Measurements from ENCODE around the gene SIL1. TPM values are rescaled to one million over a fixed set of nuclear protein-coding genes. Genes with fewer than 3 reads are reported as not detected.
"Not testable (repeated sequence)": the region's sequence is repeated elsewhere in the genome, so short reads cannot be mapped to it uniquely, and the experiment has no call there.

SIL1 gene
- total RNA-seq, 2 donors from 2014 or later = 24.4 to 27.0 TPM

GRCh38 chr5:139188558-139189270 is 9.5 kb downstream of the SIL1 start:
- H3K27me3 Mint-ChIP-seq = no peaks in the 10 kb centered on the region
- H3K27ac Mint-ChIP-seq = no peak overlapping the region
- H3K4me1 Mint-ChIP-seq = peaks cover 5% of the 10 kb centered on the region
- peaks cover 12% of the 10 kb centered on the region for H3K36me3 Mint-ChIP-seq (ENCODE audit: low read depth)
- H3K4me3 Mint-ChIP-seq = no peak overlapping the region
- ATAC-seq (replicated peaks) = no peak
- no peaks in the 10 kb centered on the region for H3K9me3 Mint-ChIP-seq

GRCh38 chr5:139186752-139187326 is 11.3 kb downstream of the SIL1 start:
- no peaks in the 10 kb centered on the region for H3K27me3 Mint-ChIP-seq
- H3K36me3 Mint-ChIP-seq (ENCODE audit: low read depth) = peaks cover 6% of the 10 kb centered on the region
- no peak overlapping the region for H3K27ac Mint-ChIP-seq
- H3K4me1 Mint-ChIP-seq = peaks cover 5% of the 10 kb centered on the region
- no peaks in the 10 kb centered on the region for H3K9me3 Mint-ChIP-seq
- no peak overlapping the region for H3K4me3 Mint-ChIP-seq
- no peak for ATAC-seq (replicated peaks)

- ATAC-seq (replicated peaks) = no peak
- Mint-ChIP-seq H3K27ac (no peak overlapping the region), H3K27me3 (no peaks in the 10 kb centered on the region), H3K4me3 (no peak overlapping the region), H3K4me1 (peaks cover 5% of the 10 kb centered on the region), H3K36me3 (ENCODE audit: low read depth) (peaks cover 6% of the 10 kb centered on the region), H3K9me3 (no peaks in the 10 kb centered on the region)
Measured at GRCh38 chr5:139186261-139186660, 11.9 kb downstream of the SIL1 start.

GRCh38 chr5:139185589-139185988 is 12.6 kb downstream of the SIL1 start:
- no peaks in the 10 kb centered on the region for H3K27me3 Mint-ChIP-seq
- H3K4me1 Mint-ChIP-seq = peaks cover 5% of the 10 kb centered on the region
- no peaks in the 10 kb centered on the region for H3K9me3 Mint-ChIP-seq
- no peak overlapping the region for H3K27ac Mint-ChIP-seq
- ATAC-seq (replicated peaks) = no peak
- H3K36me3 Mint-ChIP-seq (ENCODE audit: low read depth) = peaks cover 6% of the 10 kb centered on the region
- no peak overlapping the region for H3K4me3 Mint-ChIP-seq

- Mint-ChIP-seq H3K36me3 (ENCODE audit: low read depth) (peaks cover 6% of the 10 kb centered on the region), H3K27me3 (no peaks in the 10 kb centered on the region), H3K27ac (no peak overlapping the region), H3K9me3 (no peaks in the 10 kb centered on the region), H3K4me1 (peaks cover 2% of the 10 kb centered on the region), H3K4me3 (no peak overlapping the region)
- ATAC-seq (replicated peaks) = no peak
Measured at GRCh38 chr5:139183502-139183901, 14.7 kb downstream of the SIL1 start.

GRCh38 chr5:139182528-139183296 is 15.5 kb downstream of the SIL1 start:
- H3K4me3 Mint-ChIP-seq = no peak overlapping the region
- no peaks in the 10 kb centered on the region for H3K27me3 Mint-ChIP-seq
- no peak for ATAC-seq (replicated peaks)
- H3K4me1 Mint-ChIP-seq = peaks cover 6% of the 10 kb centered on the region
- H3K27ac Mint-ChIP-seq = no peak overlapping the region
- peaks cover 6% of the 10 kb centered on the region for H3K36me3 Mint-ChIP-seq (ENCODE audit: low read depth)
- no peaks in the 10 kb centered on the region for H3K9me3 Mint-ChIP-seq

- Mint-ChIP-seq H3K4me3 (no peak overlapping the region), H3K9me3 (no peaks in the 10 kb centered on the region), H3K36me3 (ENCODE audit: low read depth) (peaks cover 3% of the 10 kb centered on the region), H3K4me1 (peaks cover 6% of the 10 kb centered on the region), H3K27me3 (no peaks in the 10 kb centered on the region), H3K27ac (no peak overlapping the region)
- no peak for ATAC-seq (replicated peaks)
Measured at GRCh38 chr5:139181835-139182452, 16.2 kb downstream of the SIL1 start.

- no peak overlapping the region for H3K4me3 Mint-ChIP-seq
- H3K36me3 Mint-ChIP-seq (ENCODE audit: low read depth) = no peaks in the 10 kb centered on the region
- no peaks in the 10 kb centered on the region for H3K9me3 Mint-ChIP-seq
- peaks cover 6% of the 10 kb centered on the region for H3K4me1 Mint-ChIP-seq
- no peak for ATAC-seq (replicated peaks)
- no peak overlapping the region for H3K27ac Mint-ChIP-seq
- H3K27me3 Mint-ChIP-seq = no peaks in the 10 kb centered on the region
Measured at GRCh38 chr5:139181322-139181730, 16.8 kb downstream of the SIL1 start.

- Mint-ChIP-seq H3K4me1 (peaks cover 6% of the 10 kb centered on the region), H3K36me3 (ENCODE audit: low read depth) (no peaks in the 10 kb centered on the region), H3K4me3 (no peak overlapping the region), H3K27ac (no peak overlapping the region), H3K9me3 (no peaks in the 10 kb centered on the region), H3K27me3 (no peaks in the 10 kb centered on the region)
- no peak for ATAC-seq (replicated peaks)
Measured at GRCh38 chr5:139180850-139181249, 17.3 kb downstream of the SIL1 start.

- H3K9me3 Mint-ChIP-seq; H3K27ac Mint-ChIP-seq; H3K4me1 Mint-ChIP-seq; H3K4me3 Mint-ChIP-seq; H3K36me3 Mint-ChIP-seq (ENCODE audit: low read depth); ATAC-seq (replicated peaks); H3K27me3 Mint-ChIP-seq: not testable (repeated sequence)
Measured at GRCh38 chr5:139179778-139180513, 18.2 kb downstream of the SIL1 start.

GRCh38 chr5:139178935-139179334 is 19.2 kb downstream of the SIL1 start:
- H3K9me3 Mint-ChIP-seq = no peaks in the 10 kb centered on the region
- no peaks in the 10 kb centered on the region for H3K36me3 Mint-ChIP-seq (ENCODE audit: low read depth)
- peak overlapping the region; percentile 42 for H3K27ac Mint-ChIP-seq
- ATAC-seq (replicated peaks) = no peak
- H3K4me3 Mint-ChIP-seq = no peak overlapping the region
- H3K4me1 Mint-ChIP-seq = peaks cover 6% of the 10 kb centered on the region
- H3K27me3 Mint-ChIP-seq = no peaks in the 10 kb centered on the region

GRCh38 chr5:139178589-139178917 is 19.6 kb downstream of the SIL1 start:
- no peak for ATAC-seq (replicated peaks)
- Mint-ChIP-seq H3K9me3 (no peaks in the 10 kb centered on the region), H3K27ac (peak overlapping the region; percentile 42), H3K4me1 (peaks cover 6% of the 10 kb centered on the region), H3K4me3 (no peak overlapping the region), H3K36me3 (ENCODE audit: low read depth) (no peaks in the 10 kb centered on the region), H3K27me3 (no peaks in the 10 kb centered on the region)

- peak; percentile 47 for ATAC-seq (replicated peaks)
- Mint-ChIP-seq H3K27me3 (no peaks in the 10 kb centered on the region), H3K9me3 (no peaks in the 10 kb centered on the region)
Measured at GRCh38 chr5:139177809-139178588, 20.2 kb downstream of the SIL1 start.

GRCh38 chr5:139177281-139177680 is 20.9 kb downstream of the SIL1 start:
- H3K4me1 Mint-ChIP-seq; H3K27me3 Mint-ChIP-seq; H3K9me3 Mint-ChIP-seq; H3K36me3 Mint-ChIP-seq (ENCODE audit: low read depth); H3K4me3 Mint-ChIP-seq; ATAC-seq (replicated peaks); H3K27ac Mint-ChIP-seq: not testable (repeated sequence)

More at GRCh38 chr5:139177809-139178588, 20.2 kb downstream of the SIL1 start:
- Mint-ChIP-seq H3K4me3 (no peak overlapping the region), H3K27ac (peak overlapping the region; percentile 42), H3K36me3 (ENCODE audit: low read depth) (no peaks in the 10 kb centered on the region), H3K4me1 (peaks cover 6% of the 10 kb centered on the region)
